GM12873 (cell line): Measurements from ENCODE around the gene MACF1.

Source experiments
- CTCF ChIP-seq: IDR thresholded peaks from 2 replicates; pipeline ENCODE4 v1.5.1; 2012; ENCODE audit warnings: low read depth, mild to moderate bottlenecking, moderate library complexity, low read length, control low read depth; ENCODE audit not compliant: insufficient read depth; ENCODE audit errors: missing control alignments

MACF1 gene

GRCh38 chr1:39262802-39263201 lies 58.3 kb downstream of the MACF1 start:
- TF ChIP-seq CTCF = no peak

- peak; percentile 30 for TF ChIP-seq CTCF
These were observed 61.8 kb downstream of the MACF1 start for GRCh38 chr1:39266269-39266668.

- no peak for TF ChIP-seq CTCF
These were observed 62.3 kb downstream of the MACF1 start for GRCh38 chr1:39266792-39267191.

GRCh38 chr1:39268112-39268581 lies 63.7 kb downstream of the MACF1 start:
- no peak for TF ChIP-seq CTCF

GRCh38 chr1:39268906-39269305 lies 64.4 kb downstream of the MACF1 start:
- TF ChIP-seq CTCF = no peak

- no peak for TF ChIP-seq CTCF
These were observed 64.9 kb downstream of the MACF1 start for GRCh38 chr1:39269349-39269748.

GRCh38 chr1:39269791-39270342 lies 65.4 kb downstream of the MACF1 start:
- no peak for TF ChIP-seq CTCF
